GM12873 (cell line): Measurements from ENCODE around the gene SLC38A4.

Experiments used
- CTCF ChIP-seq: IDR thresholded peaks from 2 replicates; pipeline ENCODE4 v1.5.1; 2012; ENCODE audit warnings: low read depth, mild to moderate bottlenecking, moderate library complexity, low read length, control low read depth; ENCODE audit not compliant: insufficient read depth; ENCODE audit errors: missing control alignments

The SLC38A4 gene

GRCh38 chr12:46754550-46754949 lies 71.2 kb downstream of the SLC38A4 start:
- no peak for TF ChIP-seq CTCF

GRCh38 chr12:46752396-46752795 lies 73.4 kb downstream of the SLC38A4 start:
- no peak for TF ChIP-seq CTCF

- TF ChIP-seq CTCF = no peak
Measured at GRCh38 chr12:46751173-46751572, 74.6 kb downstream of the SLC38A4 start.

GRCh38 chr12:46749322-46749721 lies 76.5 kb downstream of the SLC38A4 start:
- no peak for TF ChIP-seq CTCF

GRCh38 chr12:46744283-46744682 lies 81.5 kb downstream of the SLC38A4 start:
- TF ChIP-seq CTCF = no peak

- no peak for TF ChIP-seq CTCF
Measured at GRCh38 chr12:46743456-46743855, 82.3 kb downstream of the SLC38A4 start.

GRCh38 chr12:46725332-46725731 lies 100.5 kb downstream of the SLC38A4 start:
- no peak for TF ChIP-seq CTCF
